ENCODE measurements around the gene EDAR.

GRCh38 chr2:108925735-108926134 is 63.3 kb downstream of the EDAR start:
- TF ChIP-seq POLR2A (IDR thresholded peaks at IDR 0.05) (no peak), CTCF (IDR thresholded peaks at IDR 0.05) (no peak)
